K562 (cell line): ENCODE data around the gene MAPK4. TPM values are rescaled to one million over a fixed set of nuclear protein-coding genes. Genes with fewer than 3 reads are reported as not detected.

Experiments used
- ATAC-seq: fragments of 200-7000 bp; cut with Tn5 transposase; 3 replicates; pipeline ENCODE4 v1.9.1; 2020; ENCODE audit warnings: moderate library complexity
- BruUV-seq: library from RNA; stranded (reverse); fragments of 400-500 nt; replicated peaks from 2 replicates; lab custom pipeline; 2021; lab: Mats Ljungman, UMichigan
- CTCF ChIA-PET: fragments of 300-600 bp; formaldehyde crosslinking; extraction: SDS; loops from one replicate; lab custom pipeline; 2021; ENCODE audit warnings: low intra/inter-chr PET ratio; lab: Yijun Ruan, JAX
- POLR2A ChIA-PET: fragments of 300-600, 350-650 bp; sonication (Branson Sonifier 250); formaldehyde crosslinking; extraction: SDS; loops from one replicate; lab custom pipeline; 2021; ENCODE audit warnings: antibody characterized with exemption, inconsistent platforms; lab: Yijun Ruan, JAX
- DNase-seq, 4 experiments: peaks; one replicate each; pipeline versions ENCODE4 v3.0.0 to v3.0.0-alpha.2; 2011 to 2018; ENCODE audit warnings: low spot score in 3 of 4, mixed read lengths in 3 of 4; ENCODE audit errors: extremely low read depth in 1 of 4
- FAIRE-seq: peaks from 2 replicates; lab custom pipeline; 2011; peaks lifted over from hg19 to GRCh38; lab: Jason Lieb, UNC
- H2AFZ ChIP-seq: 2 replicates; pipeline ENCODE4 v1.6.0; 2011; ENCODE audit warnings: low read depth, low read length, control low read depth, inconsistent platforms
- H3K27ac ChIP-seq: fragments of 200-600 bp; 3 replicates; pipeline ENCODE4 v1.8.0; 2011; ENCODE audit warnings: low read depth, mild to moderate bottlenecking, control low read depth, inconsistent platforms, low read length, moderate library complexity, mixed read lengths; ENCODE audit errors: extremely low read depth
- H3K27me3 ChIP-seq, 2 experiments: fragments of 300-600 bp in 1 of 2; 2 replicates in 1 of 2; 3 replicates in 1 of 2; pipeline versions ENCODE4 v1.6.0 to v1.8.0; 2011; ENCODE audit warnings: inconsistent platforms in 2 of 2, low read length in 2 of 2, mild to moderate bottlenecking in 1 of 2, mixed read lengths in 1 of 2, moderate library complexity in 1 of 2; ENCODE audit not compliant: control insufficient read depth in 2 of 2, insufficient read depth in 2 of 2
- H3K36me3 ChIP-seq: fragments of 300-600 bp; 3 replicates; pipeline ENCODE4 v1.8.0; 2011; ENCODE audit warnings: mild to moderate bottlenecking, low read length, inconsistent platforms; ENCODE audit not compliant: control insufficient read depth, insufficient read depth
- H3K4me1 ChIP-seq, 2 experiments: fragments of 200-600 bp in 1 of 2; replicated peaks in 1 of 2; 2 replicates in 1 of 2; 3 replicates in 1 of 2; pipeline versions ENCODE4 v1.5.1 to v1.8.0; 2011; ENCODE audit warnings: inconsistent platforms in 2 of 2, low read length in 2 of 2, mild to moderate bottlenecking in 1 of 2, mixed read lengths in 1 of 2, moderate library complexity in 1 of 2; ENCODE audit not compliant: control insufficient read depth in 2 of 2, insufficient read depth in 2 of 2
- H3K4me2 ChIP-seq: 2 replicates; pipeline ENCODE4 v1.6.1; 2011; ENCODE audit warnings: low read length, control low read depth, inconsistent platforms, mixed read lengths; ENCODE audit not compliant: insufficient read depth
- H3K4me3 ChIP-seq: fragments of 200-600 bp; sonication (generic), shearing (Covaris generic); 2 replicates; pipeline ENCODE4 v1.5.1; 2016; ENCODE audit warnings: control low read depth, inconsistent platforms
- H3K79me2 ChIP-seq: fragments of 200-600 bp; 3 replicates; pipeline ENCODE4 v1.8.0; 2011; ENCODE audit warnings: low read length, inconsistent platforms; ENCODE audit not compliant: control insufficient read depth, insufficient read depth
- H3K9ac ChIP-seq, 2 experiments: 2 replicates each; pipeline versions ENCODE4 v1.6.0 to v1.6.1; 2011; ENCODE audit warnings: low read depth in 2 of 2, low read length in 2 of 2, control low read depth in 1 of 2, inconsistent platforms in 1 of 2, mild to moderate bottlenecking in 1 of 2, mixed read lengths in 1 of 2; ENCODE audit not compliant: insufficient read depth in 1 of 2
- H3K9me1 ChIP-seq: one replicate; pipeline ENCODE4 v1.6.0; 2011; ENCODE audit warnings: inconsistent platforms, mild to moderate bottlenecking, low read length, moderate library complexity; ENCODE audit not compliant: control insufficient read depth, insufficient read depth
- H3K9me3 ChIP-seq: replicated peaks from 2 replicates; pipeline ENCODE4 v1.5.1; 2011; ENCODE audit warnings: low read depth, low read length, inconsistent platforms; ENCODE audit not compliant: control insufficient read depth, insufficient read depth
- H4K20me1 ChIP-seq: replicated peaks from 2 replicates; pipeline ENCODE4 v1.6.1; 2011; ENCODE audit warnings: low read length, inconsistent platforms, mixed read lengths; ENCODE audit not compliant: control insufficient read depth, insufficient read depth
- AFF4 ChIP-seq: sonication (generic); formaldehyde crosslinking; IDR thresholded peaks from 2 replicates; pipeline ENCODE4 v1.8.0; 2023; ENCODE audit warnings: mild to moderate bottlenecking, missing genetic modification reagents
- ARID3B ChIP-seq: fragments of 250-450 bp; sonication (Bioruptor Pico); IDR thresholded peaks from 2 replicates; pipeline ENCODE4 v1.4.0; 2020; ENCODE audit warnings: borderline replicate concordance
- BRF1 ChIP-seq: IDR thresholded peaks from 3 replicates; pipeline ENCODE4 v1.6.1; 2011; ENCODE audit warnings: borderline replicate concordance, mild to moderate bottlenecking; ENCODE audit not compliant: insufficient read length; ENCODE audit errors: extremely low read depth
- GTF2E2 ChIP-seq: fragments of 200-800 bp; sonication (Bioruptor generic); IDR thresholded peaks from 2 replicates; pipeline ENCODE4 v1.6.1; 2016; ENCODE audit warnings: missing genetic modification characterization, missing compliant biosample characterization
- KDM4B ChIP-seq, 2 experiments: fragments of 450-650 bp in 1 of 2; sonication (generic) in 1 of 2; IDR thresholded peaks; 2 replicates each; pipeline ENCODE4 v1.6.1; 2016 to 2017; ENCODE audit warnings: borderline replicate concordance in 2 of 2, antibody characterized with exemption in 1 of 2, low read depth in 1 of 2, mild to moderate bottlenecking in 1 of 2
- MYBL2 ChIP-seq, 2 experiments: fragments of 450-650 bp in 1 of 2; sonication (generic) in 1 of 2; formaldehyde crosslinking in 1 of 2; IDR thresholded peaks; 2 replicates each; pipeline versions ENCODE4 v1.6.1 to v1.8.1; 2017 to 2022; ENCODE audit warnings: borderline replicate concordance in 1 of 2, inconsistent platforms in 1 of 2, low read depth in 1 of 2, mild to moderate bottlenecking in 1 of 2, missing genetic modification reagents in 1 of 2, moderate library complexity in 1 of 2
- SIN3B ChIP-seq: fragments of 450-650 bp; IDR thresholded peaks from 2 replicates; pipeline ENCODE4 v1.6.1; 2017; ENCODE audit warnings: low read depth, mild to moderate bottlenecking, moderate library complexity
- TSHZ1 ChIP-seq: fragments of 250-450 bp; sonication (Bioruptor Pico); IDR thresholded peaks from 2 replicates; pipeline ENCODE4 v1.4.0; 2020; ENCODE audit warnings: mild to moderate bottlenecking, moderate library complexity
- YBX1 ChIP-seq: fragments of 450-650 bp; IDR thresholded peaks from 2 replicates; pipeline ENCODE4 v1.7.1; 2016; ENCODE audit warnings: mild to moderate bottlenecking
- ZNF436 ChIP-seq: fragments of 250-450, 450-650 bp; sonication (Bioruptor Pico); formaldehyde crosslinking; IDR thresholded peaks from 2 replicates; pipeline ENCODE4 v1.7.0; 2020; ENCODE audit warnings: mild to moderate bottlenecking
- ZNF507 ChIP-seq: conservative IDR thresholded peaks from 2 replicates; pipeline ENCODE4 v1.6.1; 2017; ENCODE audit warnings: missing genetic modification characterization, missing compliant biosample characterization
- ZNF583 ChIP-seq: fragments of 250-450 bp; sonication (Bioruptor Pico); IDR thresholded peaks from 2 replicates; pipeline ENCODE4 v1.4.0; 2020
- ZNF699 ChIP-seq: fragments of 250-450 bp; sonication (Bioruptor Pico); IDR thresholded peaks from 2 replicates; pipeline ENCODE4 v1.8.0; 2021; ENCODE audit warnings: mild to moderate bottlenecking, moderate library complexity; ENCODE audit not compliant: insufficient replicate concordance
- WGBS: fragments of 100-300 bp; shearing (Covaris generic); methylation state at CpG from one replicate; pipeline ENCODE4 v1.1.6; 2016; ENCODE audit warnings: low coverage, mixed read lengths; ENCODE audit not compliant: insufficient coverage; ENCODE audit errors: missing lambda C conversion rate; 5-methylcytosine and 5-hydroxymethylcytosine counted together
- in situ Hi-C: fragments of 300-500 bp; cut with MboI; formaldehyde crosslinking; loops from 4 replicates; pipeline ENCODE4 v1.15.0; 2018; ENCODE audit warnings: inconsistent platforms, mixed read lengths
- intact Hi-C: fragments of 100-400 bp; cut with micrococcal nuclease; formaldehyde crosslinking; loops from 2 replicates; pipeline ENCODE4 v1.14.2; 2022
- polyA plus RNA-seq, 8 experiments: library from polyadenylated mRNA; depleted of rRNA in 4 of 8; stranded (reverse) in 5 of 8; unstranded in 3 of 8; fragments of >200 nt; fragmentation: Nextera tagmentation in 2 of 8; fragmentation: Illumina TruSeq in 1 of 8; extraction: Ambion mirVana in 2 of 8; extraction: Trizol in 1 of 8; gene quantifications; 2 replicates each; pipeline versions ENCODE4 v1.2.1 to v1.2.3, GENCODE V29; 2011 to 2014; ENCODE audit warnings: inconsistent platforms in 1 of 8, missing spikeins in 1 of 8
- total RNA-seq, 7 experiments: library from RNA; depleted of rRNA in 6 of 7; stranded (reverse); fragments of >200 nt in 6 of 7; fragmentation: Illumina TruSeq in 2 of 7; extraction: Trizol in 2 of 7; gene quantifications; 2 replicates each; pipeline versions ENCODE4 v1.2.1 to v1.2.3, GENCODE V29; 2011 to 2021; ENCODE audit warnings: low replicate concordance in 1 of 7

The MAPK4 gene
- total and polyA plus RNA-seq, 9 of the 15 experiments (the other 6 are each of a cell fraction or from before 2014, with no cell fraction given) = not detected

- Histone ChIP-seq H3K4me1 (peaks cover 0 to 14% of the 10 kb centered on the region in 2 experiments; a peak in 2 of 5 replicates), H3K9me3 (no peaks in the 10 kb centered on the region), H3K36me3 (no peaks in the 10 kb centered on the region), H2AFZ (no peak overlapping the region), H3K79me2 (no peaks in the 10 kb centered on the region), H3K4me2 (no peak overlapping the region), H3K27me3 (peaks cover 0 to 15% of the 10 kb centered on the region in 2 experiments; a peak in 4 of 5 replicates), H4K20me1 (no peaks in the 10 kb centered on the region), H3K4me3 (no peak overlapping the region), H3K9ac (no peak overlapping the region), H3K9me1 (no peaks in the 10 kb centered on the region), H3K27ac (no peak overlapping the region)
- in situ Hi-C loops = no loop called here
- no TSS peak for BruUV-seq
- WGBS = 0% methylated on average over 3 of the region's 3 CpGs
- intact Hi-C loops = no loop called here
- no peak for FAIRE-seq
- TF ChIP-seq ZNF436 (CRISPR knock-in tag) = no peak
- TF ChIP-seq ZNF507 (tag) = no peak
- TF ChIP-seq YBX1 = no peak
- no peak for TF ChIP-seq KDM4B (IDR thresholded peaks at IDR 0.05; ENCODE audit: borderline replicate concordance in 2 of 2, low read depth in 1 of 2)
- no peak for TF ChIP-seq ZNF583 (CRISPR knock-in tag)
- TF ChIP-seq ZNF699 (CRISPR knock-in tag) = no peak
- no peak for TF ChIP-seq AFF4
- TF ChIP-seq MYBL2 (IDR thresholded peaks at IDR 0.05; ENCODE audit: low read depth) = no peak
- TF ChIP-seq MYBL2 (CRISPR knock-in tag; IDR thresholded peaks at IDR 0.05; ENCODE audit: borderline replicate concordance) = no peak
- no peak for TF ChIP-seq SIN3B
- no peak for TF ChIP-seq ARID3B
- no peak for TF ChIP-seq TSHZ1 (CRISPR knock-in tag)
- no peak for TF ChIP-seq BRF1
- TF ChIP-seq GTF2E2 = no peak
- ATAC-seq = no peak
- DNase-seq = no peak
- ChIA-PET CTCF (no interaction called here), POLR2A (no interaction called here)
Observed at GRCh38 chr18:50562686-50563085, 2.8 kb downstream of the MAPK4 start.
